GM04503 (cell line): ENCODE data around the gene IQSEC2.

Experiments used
- DNase-seq: peaks from one replicate; pipeline ENCODE4 v3.0.0-alpha.2; 2012; ENCODE audit warnings: low read depth

The IQSEC2 gene

GRCh38 chrX:53305219-53305995 is 24.0 kb upstream of the IQSEC2 start:
- DNase-seq, result no peak

- no peak for DNase-seq
Measured at GRCh38 chrX:53303195-53303594, 21.8 kb upstream of the IQSEC2 start.

GRCh38 chrX:53300157-53300556 is 18.8 kb upstream of the IQSEC2 start:
- DNase-seq, result no peak

- no peak for DNase-seq
Measured at GRCh38 chrX:53294024-53294648, 12.8 kb upstream of the IQSEC2 start.

- DNase-seq, result no peak
Measured at GRCh38 chrX:53291596-53291995, 10.2 kb upstream of the IQSEC2 start.

- no peak for DNase-seq
Measured at GRCh38 chrX:53290441-53291041, 9.2 kb upstream of the IQSEC2 start.

- DNase-seq, result no peak
Measured at GRCh38 chrX:53288189-53288588, 6.8 kb upstream of the IQSEC2 start.

GRCh38 chrX:53287493-53288138 is 6.2 kb upstream of the IQSEC2 start:
- no peak for DNase-seq

- no peak for DNase-seq
Measured at GRCh38 chrX:53286171-53286570, 4.8 kb upstream of the IQSEC2 start.

- no peak for DNase-seq
Measured at GRCh38 chrX:53285591-53285990, 4.2 kb upstream of the IQSEC2 start.

GRCh38 chrX:53284684-53285447 is 3.5 kb upstream of the IQSEC2 start:
- DNase-seq, result no peak

GRCh38 chrX:53283567-53283966 is 2.2 kb upstream of the IQSEC2 start:
- DNase-seq, result no peak

- no peak for DNase-seq
Measured at GRCh38 chrX:53283099-53283498, 1.7 kb upstream of the IQSEC2 start.

GRCh38 chrX:53281963-53282695 is 745 bp upstream of the IQSEC2 start:
- DNase-seq, result no peak

- DNase-seq, result no peak
Measured at GRCh38 chrX:53280331-53281320, 758 bp downstream of the IQSEC2 start.

- no peak for DNase-seq
Measured at GRCh38 chrX:53279296-53280237, 1.8 kb downstream of the IQSEC2 start.

- no peak for DNase-seq
Measured at GRCh38 chrX:53272808-53273337, 8.5 kb downstream of the IQSEC2 start.

GRCh38 chrX:53269536-53270107 is 11.8 kb downstream of the IQSEC2 start:
- no peak for DNase-seq
